ENCODE data around the gene MCRIP2.

DNA sequence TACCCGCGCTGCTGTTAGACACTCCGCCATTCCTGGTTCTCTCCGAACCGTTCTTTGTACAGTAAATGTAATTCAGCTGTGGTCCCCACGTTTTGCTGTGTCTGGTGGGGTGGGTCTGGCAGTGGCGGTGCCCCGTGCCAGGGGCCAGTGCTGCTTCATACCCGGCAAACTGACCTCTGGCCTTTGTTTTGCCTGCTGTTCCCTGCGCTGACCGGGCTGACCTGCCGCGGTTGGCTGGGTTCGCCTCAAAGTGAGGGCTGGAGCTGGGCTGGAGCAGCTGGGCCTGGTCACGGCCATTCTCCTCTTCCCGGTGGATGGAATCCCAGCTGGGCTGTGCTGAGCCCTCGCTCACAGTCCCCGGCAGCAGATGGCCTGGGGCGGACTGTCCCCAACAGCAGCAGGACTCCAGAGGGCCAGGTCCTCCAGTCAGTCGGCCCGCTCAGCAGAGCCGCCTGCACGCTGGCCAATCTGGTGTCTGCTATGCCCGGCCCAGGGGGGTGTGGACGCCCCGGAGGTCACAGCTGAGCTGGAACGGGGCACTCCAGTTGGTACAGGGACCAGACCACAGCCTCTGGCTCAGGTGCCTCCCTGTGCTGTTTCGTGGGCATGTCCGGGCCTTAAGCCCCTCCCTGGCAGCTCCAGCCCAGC, 12.3 kb upstream of the MCRIP2 start:
- no peak for TF ChIP-seq CREB1 (IDR thresholded peaks at IDR 0.05; ENCODE audit: low read depth)
- TF ChIP-seq RAD21 (IDR thresholded peaks at IDR 0.05; ENCODE audit: low read depth): no peak
- no peak for TF ChIP-seq CEBPB (IDR thresholded peaks at IDR 0.05)
- no peak for TF ChIP-seq TAF1 (IDR thresholded peaks at IDR 0.05; ENCODE audit: low read depth)
- TF ChIP-seq EP300 (IDR thresholded peaks at IDR 0.05; ENCODE audit: borderline replicate concordance): no peak
- no peak for TF ChIP-seq ZBTB7A (IDR thresholded peaks at IDR 0.05; ENCODE audit: low read depth)
- TF ChIP-seq EGR1 (IDR thresholded peaks at IDR 0.05): no peak
- no peak for TF ChIP-seq MAX (IDR thresholded peaks at IDR 0.05)
- no peak for TF ChIP-seq TEAD4 (IDR thresholded peaks at IDR 0.05)
- no peak for TF ChIP-seq REST (IDR thresholded peaks at IDR 0.05; ENCODE audit: low read depth)
- TF ChIP-seq NFIC (IDR thresholded peaks at IDR 0.05): no peak

Measured in Ishikawa (cell line).